ENCODE results near the gene TMEM187. TPM values are rescaled to one million over a fixed set of nuclear protein-coding genes. Genes with fewer than 3 reads are reported as not detected.

The TMEM187 gene
- total RNA-seq, 1 experiment from 2014 or later, result 9.4 TPM

GRCh38 chrX:153955228-153955732, 17.3 kb upstream of the TMEM187 start:
- CTCF ChIA-PET, result no interaction called here

GRCh38 chrX:153956044-153956907, 16.3 kb upstream of the TMEM187 start:
- no peak for DNase-seq
- CTCF ChIA-PET, result no interaction called here
- H3K27me3 Mint-ChIP-seq (ENCODE audit: unreplicated experiment), result no peaks in the 10 kb centered on the region
- no TSS peak for BruUV-seq (replicated peaks)
- H3K36me3 Mint-ChIP-seq (ENCODE audit: insufficient read depth, unreplicated experiment), result peaks cover 62% of the 10 kb centered on the region
- TF ChIP-seq CTCF (IDR thresholded peaks at IDR 0.05; ENCODE audit: unreplicated experiment), result no peak
- no peaks in the 10 kb centered on the region for H3K9me3 Mint-ChIP-seq (ENCODE audit: low read depth, unreplicated experiment)
- no peak overlapping the region for H3K4me3 Mint-ChIP-seq (ENCODE audit: low read depth, unreplicated experiment)
- no peaks in the 10 kb centered on the region for H3K4me1 Mint-ChIP-seq (ENCODE audit: low read depth, unreplicated experiment)
- H3K27ac Mint-ChIP-seq (ENCODE audit: unreplicated experiment), result no peak overlapping the region
- intact Hi-C loops (cut with micrococcal nuclease; ENCODE audit: unreplicated experiment), result no loop called here

More at GRCh38 chrX:153955228-153955732, 17.3 kb upstream of the TMEM187 start:
- H3K4me3 Mint-ChIP-seq (ENCODE audit: low read depth, unreplicated experiment), result no peak overlapping the region
- DNase-seq, result no peak
- H3K27me3 Mint-ChIP-seq (ENCODE audit: unreplicated experiment), result no peaks in the 10 kb centered on the region
- no TSS peak for BruUV-seq (replicated peaks)
- no peak for TF ChIP-seq CTCF (IDR thresholded peaks at IDR 0.05; ENCODE audit: unreplicated experiment)
- no peaks in the 10 kb centered on the region for H3K4me1 Mint-ChIP-seq (ENCODE audit: low read depth, unreplicated experiment)
- no peak overlapping the region for H3K27ac Mint-ChIP-seq (ENCODE audit: unreplicated experiment)
- H3K36me3 Mint-ChIP-seq (ENCODE audit: insufficient read depth, unreplicated experiment), result peaks cover 57% of the 10 kb centered on the region
- no peaks in the 10 kb centered on the region for H3K9me3 Mint-ChIP-seq (ENCODE audit: low read depth, unreplicated experiment)
- intact Hi-C loops (cut with micrococcal nuclease; ENCODE audit: unreplicated experiment), result no loop called here

GRCh38 chrX:153957224-153957623, 15.3 kb upstream of the TMEM187 start:
- no TSS peak for BruUV-seq (replicated peaks)
- no peak overlapping the region for H3K27ac Mint-ChIP-seq (ENCODE audit: unreplicated experiment)
- intact Hi-C loops (cut with micrococcal nuclease; ENCODE audit: unreplicated experiment), result no loop called here
- DNase-seq, result no peak
- TF ChIP-seq CTCF (IDR thresholded peaks at IDR 0.05; ENCODE audit: unreplicated experiment), result no peak
- no peak overlapping the region for H3K4me3 Mint-ChIP-seq (ENCODE audit: low read depth, unreplicated experiment)
- CTCF ChIA-PET, result no interaction called here
- H3K36me3 Mint-ChIP-seq (ENCODE audit: insufficient read depth, unreplicated experiment), result peaks cover 56% of the 10 kb centered on the region
- H3K27me3 Mint-ChIP-seq (ENCODE audit: unreplicated experiment), result no peaks in the 10 kb centered on the region
- no peaks in the 10 kb centered on the region for H3K4me1 Mint-ChIP-seq (ENCODE audit: low read depth, unreplicated experiment)
- H3K9me3 Mint-ChIP-seq (ENCODE audit: low read depth, unreplicated experiment), result no peaks in the 10 kb centered on the region

- no peaks in the 10 kb centered on the region for H3K4me1 Mint-ChIP-seq (ENCODE audit: low read depth, unreplicated experiment)
- no peak overlapping the region for H3K4me3 Mint-ChIP-seq (ENCODE audit: low read depth, unreplicated experiment)
- H3K9me3 Mint-ChIP-seq (ENCODE audit: low read depth, unreplicated experiment), result no peaks in the 10 kb centered on the region
- CTCF ChIA-PET, result no interaction called here
- peaks cover 47% of the 10 kb centered on the region for H3K36me3 Mint-ChIP-seq (ENCODE audit: insufficient read depth, unreplicated experiment)
- BruUV-seq (replicated peaks), result no TSS peak
- no peaks in the 10 kb centered on the region for H3K27me3 Mint-ChIP-seq (ENCODE audit: unreplicated experiment)
- no peak for DNase-seq
- no peak overlapping the region for H3K27ac Mint-ChIP-seq (ENCODE audit: unreplicated experiment)
- intact Hi-C loops (cut with micrococcal nuclease; ENCODE audit: unreplicated experiment), result no loop called here
- TF ChIP-seq CTCF (IDR thresholded peaks at IDR 0.05; ENCODE audit: unreplicated experiment), result no peak
Observed at GRCh38 chrX:153958605-153959004, 13.9 kb upstream of the TMEM187 start.
